HepG2 (cell line): ENCODE data around the gene SOCS7. TPM values are rescaled to one million over a fixed set of nuclear protein-coding genes. Genes with fewer than 3 reads are reported as not detected.

Experiments
- EP300 ChIP-seq, 3 experiments: sonication (generic) in 1 of 3; formaldehyde crosslinking in 1 of 3; IDR thresholded peaks; 2 replicates each; pipeline versions ENCODE4 v1.5.1 to v1.6.1; 2011 to 2020; ENCODE audit warnings: low read depth in 2 of 3, low read length in 2 of 3, borderline replicate concordance in 1 of 3, improper control_type of control experiment in 1 of 3, mild to moderate bottlenecking in 1 of 3, missing genetic modification reagents in 1 of 3, moderate library complexity in 1 of 3
- FOXP1 ChIP-seq, 2 experiments: fragments of 450-650 bp in 1 of 2; IDR thresholded peaks; 2 replicates each; pipeline ENCODE4 v1.6.1; 2017 to 2018; ENCODE audit warnings: antibody characterized with exemption in 1 of 2
- GABPA ChIP-seq, 2 experiments: IDR thresholded peaks; 2 replicates each; pipeline ENCODE4 v1.6.1; 2011 to 2016; ENCODE audit warnings: low read depth in 2 of 2, low read length in 1 of 2, missing biosample characterization in 1 of 2, missing genetic modification characterization in 1 of 2
- GATAD1 ChIP-seq: IDR thresholded peaks from 2 replicates; pipeline ENCODE4 v1.6.1; 2016; ENCODE audit warnings: missing genetic modification reagents, missing compliant biosample characterization
- KLF15 ChIP-seq: sonication (generic); formaldehyde crosslinking; IDR thresholded peaks from 2 replicates; pipeline ENCODE4 v1.8.1; 2023; ENCODE audit warnings: borderline replicate concordance, mild to moderate bottlenecking, inconsistent platforms, missing genetic modification reagents, mixed read lengths
- MAX ChIP-seq: IDR thresholded peaks from 2 replicates; pipeline ENCODE4 v1.6.1; 2012; ENCODE audit warnings: inconsistent platforms
- MED1 ChIP-seq: sonication (generic); formaldehyde crosslinking; IDR thresholded peaks from 2 replicates; pipeline ENCODE4 v1.4.0; 2020; ENCODE audit warnings: missing genetic modification reagents
- MTF1 ChIP-seq: sonication (generic); formaldehyde crosslinking; IDR thresholded peaks from 2 replicates; pipeline ENCODE4 v1.5.0; 2020; ENCODE audit warnings: missing genetic modification reagents
- NR2F1 ChIP-seq, 2 experiments: fragments of 450-650 bp in 1 of 2; formaldehyde crosslinking in 1 of 2; IDR thresholded peaks; 2 replicates each; pipeline versions ENCODE4 v1.5.0 to v1.6.1; 2016 to 2020; ENCODE audit warnings: mild to moderate bottlenecking in 1 of 2, missing compliant biosample characterization in 1 of 2, missing genetic modification reagents in 1 of 2, moderate library complexity in 1 of 2
- TAF15 ChIP-seq: fragments of 200-400 bp; formaldehyde crosslinking; IDR thresholded peaks from one replicate; pipeline ENCODE4 v1.6.1; 2018; ENCODE audit warnings: mild to moderate bottlenecking, low read depth, low read length; ENCODE audit not compliant: poor library complexity, severe bottlenecking
- THAP9 ChIP-seq: sonication (generic); formaldehyde crosslinking; IDR thresholded peaks from 2 replicates; pipeline ENCODE4; 2020; ENCODE audit warnings: missing genetic modification reagents, mild to moderate bottlenecking, borderline replicate concordance
- YEATS4 ChIP-seq: sonication (generic); formaldehyde crosslinking; IDR thresholded peaks from 2 replicates; pipeline ENCODE4 v1.4.0; 2020; ENCODE audit warnings: missing genetic modification reagents, borderline replicate concordance
- ZMYM4 ChIP-seq: sonication (generic); formaldehyde crosslinking; IDR thresholded peaks from 2 replicates; pipeline ENCODE4 v1.8.1; 2023; ENCODE audit warnings: mild to moderate bottlenecking, missing genetic modification reagents
- ZNF12 ChIP-seq: sonication (generic); formaldehyde crosslinking; IDR thresholded peaks from 2 replicates; pipeline ENCODE4 v1.5.0; 2020; ENCODE audit warnings: missing genetic modification reagents
- ZNF30 ChIP-seq: sonication (generic); formaldehyde crosslinking; IDR thresholded peaks from 2 replicates; pipeline ENCODE4 v1.5.0; 2020; ENCODE audit warnings: mild to moderate bottlenecking, missing genetic modification reagents
- ZNF543 ChIP-seq: sonication (generic); formaldehyde crosslinking; IDR thresholded peaks from 2 replicates; pipeline ENCODE4 v1.4.0; 2020; ENCODE audit warnings: mild to moderate bottlenecking, missing genetic modification reagents
- ZNF570 ChIP-seq: sonication (generic); formaldehyde crosslinking; IDR thresholded peaks from 2 replicates; pipeline ENCODE4 v1.4.0; 2020; ENCODE audit warnings: mild to moderate bottlenecking, missing genetic modification reagents, borderline replicate concordance
- ZNF574 ChIP-seq: sonication (generic); formaldehyde crosslinking; IDR thresholded peaks from 2 replicates; pipeline ENCODE4 v1.4.0; 2020; ENCODE audit warnings: missing genetic modification reagents
- ZNF674 ChIP-seq: sonication (generic); formaldehyde crosslinking; IDR thresholded peaks from 2 replicates; pipeline ENCODE4 v1.5.0; 2020; ENCODE audit warnings: low read depth, mild to moderate bottlenecking, missing genetic modification reagents
- ZSCAN21 ChIP-seq: sonication (generic); formaldehyde crosslinking; IDR thresholded peaks from 2 replicates; pipeline ENCODE4 v1.8.0; 2022; ENCODE audit warnings: mild to moderate bottlenecking, missing genetic modification reagents, moderate library complexity, borderline replicate concordance
- polyA plus RNA-seq, 8 experiments: library from polyadenylated mRNA; depleted of rRNA in 3 of 8; stranded (reverse) in 7 of 8; unstranded in 1 of 8; fragments of >200 nt; fragmentation: Illumina TruSeq in 4 of 8; extraction: Trizol in 4 of 8; gene quantifications; 2 replicates each; pipeline versions ENCODE4 v1.2.1 to v1.2.3, GENCODE V29; 2011 to 2016; ENCODE audit warnings: low read depth in 4 of 8, missing spikeins in 1 of 8, mixed read lengths in 1 of 8; ENCODE audit not compliant: insufficient read depth in 1 of 8
- total RNA-seq, 5 experiments: library from RNA; depleted of rRNA; stranded (reverse); fragments of >200 nt; fragmentation: Illumina TruSeq; extraction: Trizol; gene quantifications; 2 replicates each; pipeline ENCODE4 v1.2.3, GENCODE V29; 2016; ENCODE audit warnings: low read depth in 1 of 5

Gene SOCS7
- total and polyA plus RNA-seq, 2 of the 13 experiments (the other 11 are each of a cell fraction or from before 2014, with no cell fraction given): 19.2 to 24.2 TPM

GRCh38 chr17:38415250-38416194 lies 63.9 kb downstream of the SOCS7 start (continued):
- peak; percentile 67 for TF ChIP-seq TAF15
- peak; percentile 48; the same call in 1 of the 2 replicates for TF ChIP-seq ZNF574 (CRISPR knock-in tag)
- TF ChIP-seq GATAD1 (CRISPR knock-in tag): no peak
- peak; percentile 87 for TF ChIP-seq ZNF543 (CRISPR knock-in tag)
- TF ChIP-seq EP300 (IDR thresholded peaks at IDR 0.05; ENCODE audit: low read depth in 2 of 2, low read length in 2 of 2): peak; percentile 2 to 34; a peak in 1 of 4 replicates
- peak; percentile 74; the same call in 1 of the 2 replicates for TF ChIP-seq EP300 (CRISPR knock-in tag; IDR thresholded peaks at IDR 0.05; ENCODE audit: borderline replicate concordance)
- peak; percentile 73 for TF ChIP-seq ZMYM4 (CRISPR knock-in tag)
- TF ChIP-seq NR2F1 (CRISPR knock-in tag; IDR thresholded peaks at IDR 0.05): no peak
- peak; percentile 78; the same call in 1 of the 2 replicates for TF ChIP-seq ZNF12
- TF ChIP-seq MAX: peak; percentile 68
- peak; percentile 87; the same call in 1 of the 2 replicates for TF ChIP-seq YEATS4 (CRISPR knock-in tag)
- peak; percentile 68 for TF ChIP-seq MED1 (CRISPR knock-in tag)
- peak; percentile 88; the same call in 1 of the 2 replicates for TF ChIP-seq ZNF674
- no peak for TF ChIP-seq ZNF30
- peak; percentile 69; the same call in 1 of the 2 replicates for TF ChIP-seq ZSCAN21 (CRISPR knock-in tag)
- no peak for TF ChIP-seq GABPA (IDR thresholded peaks at IDR 0.05; ENCODE audit: low read depth, low read length)
- TF ChIP-seq GABPA (CRISPR knock-in tag; IDR thresholded peaks at IDR 0.05; ENCODE audit: low read depth): peak; percentile 51
- TF ChIP-seq MTF1 (CRISPR knock-in tag): 0 out of 2 replicates have a peak, but pooled peaks have one; percentile 79
- peak; percentile 76; the same call in 1 of the 2 replicates for TF ChIP-seq THAP9 (CRISPR knock-in tag)
- no peak for TF ChIP-seq FOXP1 (IDR thresholded peaks at IDR 0.05)
- TF ChIP-seq FOXP1 (CRISPR knock-in tag; IDR thresholded peaks at IDR 0.05): peak; percentile 21; the same call in 1 of the 2 replicates
- TF ChIP-seq ZNF570 (CRISPR knock-in tag): peak; percentile 55; the same call in 1 of the 2 replicates
- TF ChIP-seq KLF15 (CRISPR knock-in tag): no peak
